HEK293 (cell line): ENCODE data around the gene TNRC6A.
A peak's percentile ranks its signal among the peaks of the same experiment; 100 is the strongest.

Experiments
- CTCF ChIA-PET: fragments of 350-600 bp; formaldehyde crosslinking; extraction: SDS; loops from one replicate; lab custom pipeline; 2021; ENCODE audit warnings: antibody characterized with exemption; lab: Yijun Ruan, JAX
- POLR2A ChIA-PET: fragments of 300-600 bp; formaldehyde crosslinking; extraction: SDS; loops from one replicate; lab custom pipeline; 2020; ENCODE audit warnings: antibody characterized with exemption, inconsistent platforms; lab: Yijun Ruan, JAX
- H3K27ac ChIP-seq: fragments of 200-500 bp; sonication (Bioruptor generic); 2 replicates; pipeline ENCODE4 v1.5.1; 2014; ENCODE audit warnings: low read depth, low read length, control low read depth, inconsistent platforms; ENCODE audit errors: extremely low read depth
- H3K36me3 ChIP-seq, 2 experiments: fragments of 200-500 bp in 1 of 2; sonication (Bioruptor generic) in 1 of 2; 1 replicate in 1 of 2; 2 replicates in 1 of 2; pipeline ENCODE4 v1.5.1; 2014 to 2017; ENCODE audit warnings: inconsistent platforms in 2 of 2, low read length in 2 of 2; ENCODE audit not compliant: control insufficient read depth in 2 of 2, insufficient read depth in 1 of 2
- H3K4me1 ChIP-seq: fragments of 200-500 bp; sonication (Bioruptor generic); 2 replicates; pipeline ENCODE4 v1.5.1; 2014; ENCODE audit warnings: mild to moderate bottlenecking, low read length, inconsistent platforms; ENCODE audit not compliant: control insufficient read depth, insufficient read depth
- H3K4me3 ChIP-seq: 2 replicates; pipeline ENCODE4 v1.5.1; 2011; ENCODE audit warnings: low read depth, mild to moderate bottlenecking, control low read depth, low read length, moderate library complexity
- H3K9me3 ChIP-seq: fragments of 200-500 bp; sonication (Bioruptor generic); 2 replicates; pipeline ENCODE4 v1.5.1; 2014; ENCODE audit warnings: low read depth, low read length, inconsistent platforms; ENCODE audit not compliant: control insufficient read depth, insufficient read depth
- BCL11A ChIP-seq: fragments of 450-650 bp; formaldehyde crosslinking; IDR thresholded peaks from 2 replicates; pipeline ENCODE4 v1.5.1; 2016; ENCODE audit warnings: low read depth, missing biosample characterization, missing genetic modification characterization
- SCRT2 ChIP-seq: fragments of 450-650 bp; formaldehyde crosslinking; IDR thresholded peaks from 2 replicates; pipeline ENCODE4 v1.5.1; 2016; ENCODE audit warnings: missing biosample characterization, missing genetic modification characterization
- SP3 ChIP-seq: fragments of 450-650 bp; formaldehyde crosslinking; IDR thresholded peaks from 2 replicates; pipeline ENCODE4 v1.5.1; 2016; ENCODE audit warnings: missing biosample characterization, missing genetic modification characterization
- ZBTB1 ChIP-seq: fragments of 450-650 bp; formaldehyde crosslinking; IDR thresholded peaks from 2 replicates; pipeline ENCODE4 v1.5.1; 2016; ENCODE audit warnings: missing biosample characterization, missing genetic modification characterization
- ZBTB20 ChIP-seq: fragments of 450-650 bp; formaldehyde crosslinking; IDR thresholded peaks from 2 replicates; pipeline ENCODE4 v1.5.1; 2016; ENCODE audit warnings: missing biosample characterization, missing genetic modification characterization
- ZFP3 ChIP-seq: fragments of 450-650 bp; formaldehyde crosslinking; IDR thresholded peaks from 2 replicates; pipeline ENCODE4 v1.5.1; 2016; ENCODE audit warnings: low read depth, missing biosample characterization, missing genetic modification characterization
- ZNF394 ChIP-seq: fragments of 450-650 bp; formaldehyde crosslinking; IDR thresholded peaks from 2 replicates; pipeline ENCODE4 v1.5.1; 2016; ENCODE audit warnings: missing biosample characterization, missing genetic modification characterization, mild to moderate bottlenecking, moderate library complexity, borderline replicate concordance
- ZNF48 ChIP-seq: fragments of 450-650 bp; formaldehyde crosslinking; IDR thresholded peaks from 2 replicates; pipeline ENCODE4 v1.5.1; 2016; ENCODE audit warnings: missing biosample characterization, missing genetic modification characterization
- ZNF521 ChIP-seq: fragments of 450-650 bp; formaldehyde crosslinking; IDR thresholded peaks from 2 replicates; pipeline ENCODE4 v1.5.1; 2017; ENCODE audit warnings: missing biosample characterization, mild to moderate bottlenecking, missing genetic modification characterization
- ZNF580 ChIP-seq: fragments of 450-650 bp; formaldehyde crosslinking; IDR thresholded peaks from 2 replicates; pipeline ENCODE4 v1.5.1; 2016; ENCODE audit warnings: missing biosample characterization, missing genetic modification characterization
- ZNF600 ChIP-seq: fragments of 450-650 bp; formaldehyde crosslinking; IDR thresholded peaks from 2 replicates; pipeline ENCODE4 v1.5.1; 2016; ENCODE audit warnings: missing biosample characterization, missing genetic modification characterization
- ZNF621 ChIP-seq: fragments of 450-650 bp; formaldehyde crosslinking; IDR thresholded peaks from 2 replicates; pipeline ENCODE4 v1.5.1; 2017; ENCODE audit warnings: missing biosample characterization, missing genetic modification characterization
- ZNF624 ChIP-seq: fragments of 450-650 bp; formaldehyde crosslinking; IDR thresholded peaks from 2 replicates; pipeline ENCODE4 v1.5.1; 2017; ENCODE audit warnings: missing biosample characterization, missing genetic modification characterization
- ZNF747 ChIP-seq: fragments of 450-650 bp; formaldehyde crosslinking; IDR thresholded peaks from 2 replicates; pipeline ENCODE4 v1.5.1; 2016; ENCODE audit warnings: missing biosample characterization, missing genetic modification characterization
- TF ChIP-seq, protein P1 (sequence below): fragments of 450-650 bp; formaldehyde crosslinking; IDR thresholded peaks from 2 replicates; pipeline ENCODE4 v1.5.1; 2017; ENCODE audit warnings: missing biosample characterization, missing genetic modification characterization
- TF ChIP-seq, protein P2 (sequence below): fragments of 450-650 bp; formaldehyde crosslinking; IDR thresholded peaks from 2 replicates; pipeline ENCODE4 v1.5.1; 2016; ENCODE audit warnings: missing biosample characterization, missing genetic modification characterization
- TF ChIP-seq, protein P3 (sequence below): fragments of 450-650 bp; formaldehyde crosslinking; IDR thresholded peaks from 2 replicates; pipeline ENCODE4 v1.5.1; 2016; ENCODE audit warnings: missing biosample characterization, missing genetic modification characterization

TNRC6A gene

DNA sequence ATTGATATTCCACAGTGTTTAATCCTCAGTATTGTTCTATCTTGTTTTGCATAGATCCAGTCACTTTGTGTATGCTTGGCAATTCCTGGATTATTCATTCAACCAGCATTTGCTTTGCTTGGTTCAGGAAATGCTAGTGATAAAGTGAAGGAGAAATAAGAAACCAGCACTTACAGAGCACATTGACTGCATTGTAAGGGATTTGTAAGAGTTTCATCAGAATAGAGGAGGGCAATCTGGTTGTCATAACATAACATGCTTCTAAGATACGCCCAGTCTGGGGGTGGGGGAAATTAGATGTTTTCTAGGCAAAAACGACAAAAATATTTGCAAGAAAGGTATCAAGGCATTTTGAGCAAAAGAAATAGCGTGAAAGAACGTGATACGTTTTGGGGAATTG is 40.4 kb downstream of the TNRC6A start:
- Histone ChIP-seq H3K9me3 (no peaks in the 10 kb centered on the region), H3K4me1 (no peaks in the 10 kb centered on the region), H3K36me3 (peaks cover 9 to 30% of the 10 kb centered on the region in 2 experiments; a peak in 2 of 3 replicates), H3K4me3 (no peak overlapping the region), H3K27ac (no peak overlapping the region)
- TF ChIP-seq ZNF580 (tag by site-specific recombination) (no peak), ZNF624 (tag by site-specific recombination) (no peak), ZNF621 (tag by site-specific recombination) (no peak), ZNF747 (no peak), ZNF48 (tag by site-specific recombination) (no peak), SP3 (tag by site-specific recombination) (no peak), ZBTB20 (no peak), BCL11A (tag by site-specific recombination) (no peak)
- TF ChIP-seq, protein P1, sequence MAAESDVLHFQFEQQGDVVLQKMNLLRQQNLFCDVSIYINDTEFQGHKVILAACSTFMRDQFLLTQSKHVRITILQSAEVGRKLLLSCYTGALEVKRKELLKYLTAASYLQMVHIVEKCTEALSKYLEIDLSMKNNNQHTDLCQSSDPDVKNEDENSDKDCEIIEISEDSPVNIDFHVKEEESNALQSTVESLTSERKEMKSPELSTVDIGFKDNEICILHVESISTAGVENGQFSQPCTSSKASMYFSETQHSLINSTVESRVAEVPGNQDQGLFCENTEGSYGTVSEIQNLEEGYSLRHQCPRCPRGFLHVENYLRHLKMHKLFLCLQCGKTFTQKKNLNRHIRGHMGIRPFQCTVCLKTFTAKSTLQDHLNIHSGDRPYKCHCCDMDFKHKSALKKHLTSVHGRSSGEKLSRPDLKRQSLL (tag by site-specific recombination) = no peak
- CTCF ChIA-PET = interaction anchor here (1.1 kb wide), 1 partner anchor 31 kb away, joined by 7 read pairs; no protein-coding TSS in a partner anchor
- POLR2A ChIA-PET = no interaction called here

GRCh38 chr16:24771132-24771778 is 41.8 kb downstream of the TNRC6A start:
- Histone ChIP-seq H3K9me3 (no peaks in the 10 kb centered on the region), H3K36me3 (peaks cover 9 to 25% of the 10 kb centered on the region in 2 experiments; a peak in 2 of 3 replicates), H3K27ac (no peak overlapping the region), H3K4me1 (peaks cover 4% of the 10 kb centered on the region; the same call in 1 of the 2 replicates), H3K4me3 (no peak overlapping the region)
- CTCF ChIA-PET = no interaction called here
- TF ChIP-seq ZNF600 (tag by site-specific recombination) (peak; percentile 94), ZNF394 (tag by site-specific recombination) (no peak), ZFP3 (tag by site-specific recombination) (no peak)
- POLR2A ChIA-PET = no interaction called here

- POLR2A ChIA-PET = no interaction called here
- H3K4me1 ChIP-seq = peaks cover 4% of the 10 kb centered on the region; the same call in 1 of the 2 replicates
- no peak overlapping the region for H3K27ac ChIP-seq
- CTCF ChIA-PET = no interaction called here
- peaks cover 4 to 28% of the 10 kb centered on the region in 2 experiments; a peak in 2 of 3 replicates for H3K36me3 ChIP-seq
- no peak overlapping the region for H3K4me3 ChIP-seq
- H3K9me3 ChIP-seq = no peaks in the 10 kb centered on the region
- peak; percentile 67; the same call in 1 of the 2 replicates for TF ChIP-seq SCRT2 (tag by site-specific recombination)
- TF ChIP-seq, protein P2, sequence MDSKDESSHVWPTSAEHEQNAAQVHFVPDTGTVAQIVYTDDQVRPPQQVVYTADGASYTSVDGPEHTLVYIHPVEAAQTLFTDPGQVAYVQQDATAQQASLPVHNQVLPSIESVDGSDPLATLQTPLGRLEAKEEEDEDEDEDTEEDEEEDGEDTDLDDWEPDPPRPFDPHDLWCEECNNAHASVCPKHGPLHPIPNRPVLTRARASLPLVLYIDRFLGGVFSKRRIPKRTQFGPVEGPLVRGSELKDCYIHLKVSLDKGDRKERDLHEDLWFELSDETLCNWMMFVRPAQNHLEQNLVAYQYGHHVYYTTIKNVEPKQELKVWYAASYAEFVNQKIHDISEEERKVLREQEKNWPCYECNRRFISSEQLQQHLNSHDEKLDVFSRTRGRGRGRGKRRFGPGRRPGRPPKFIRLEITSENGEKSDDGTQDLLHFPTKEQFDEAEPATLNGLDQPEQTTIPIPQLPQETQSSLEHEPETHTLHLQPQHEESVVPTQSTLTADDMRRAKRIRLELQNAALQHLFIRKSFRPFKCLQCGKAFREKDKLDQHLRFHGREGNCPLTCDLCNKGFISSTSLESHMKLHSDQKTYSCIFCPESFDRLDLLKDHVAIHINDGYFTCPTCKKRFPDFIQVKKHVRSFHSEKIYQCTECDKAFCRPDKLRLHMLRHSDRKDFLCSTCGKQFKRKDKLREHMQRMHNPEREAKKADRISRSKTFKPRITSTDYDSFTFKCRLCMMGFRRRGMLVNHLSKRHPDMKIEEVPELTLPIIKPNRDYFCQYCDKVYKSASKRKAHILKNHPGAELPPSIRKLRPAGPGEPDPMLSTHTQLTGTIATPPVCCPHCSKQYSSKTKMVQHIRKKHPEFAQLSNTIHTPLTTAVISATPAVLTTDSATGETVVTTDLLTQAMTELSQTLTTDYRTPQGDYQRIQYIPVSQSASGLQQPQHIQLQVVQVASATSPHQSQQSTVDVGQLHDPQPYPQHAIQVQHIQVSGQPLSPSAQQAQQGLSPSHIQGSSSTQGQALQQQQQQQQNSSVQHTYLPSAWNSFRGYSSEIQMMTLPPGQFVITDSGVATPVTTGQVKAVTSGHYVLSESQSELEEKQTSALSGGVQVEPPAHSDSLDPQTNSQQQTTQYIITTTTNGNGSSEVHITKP = no peak
- no peak for TF ChIP-seq ZNF521 (tag by site-specific recombination)
- TF ChIP-seq, protein P3, sequence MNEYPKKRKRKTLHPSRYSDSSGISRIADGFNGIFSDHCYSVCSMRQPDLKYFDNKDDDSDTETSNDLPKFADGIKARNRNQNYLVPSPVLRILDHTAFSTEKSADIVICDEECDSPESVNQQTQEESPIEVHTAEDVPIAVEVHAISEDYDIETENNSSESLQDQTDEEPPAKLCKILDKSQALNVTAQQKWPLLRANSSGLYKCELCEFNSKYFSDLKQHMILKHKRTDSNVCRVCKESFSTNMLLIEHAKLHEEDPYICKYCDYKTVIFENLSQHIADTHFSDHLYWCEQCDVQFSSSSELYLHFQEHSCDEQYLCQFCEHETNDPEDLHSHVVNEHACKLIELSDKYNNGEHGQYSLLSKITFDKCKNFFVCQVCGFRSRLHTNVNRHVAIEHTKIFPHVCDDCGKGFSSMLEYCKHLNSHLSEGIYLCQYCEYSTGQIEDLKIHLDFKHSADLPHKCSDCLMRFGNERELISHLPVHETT (tag by site-specific recombination) = no peak
- TF ChIP-seq ZBTB1 (tag by site-specific recombination) = no peak
Observed at GRCh38 chr16:24771779-24772157, 42.3 kb downstream of the TNRC6A start.
